ENCODE measurements around the gene TMPRSS9.
"Not testable (repeated sequence)": the region's sequence is repeated elsewhere in the genome, so short reads cannot be mapped to it uniquely, and the experiment has no call there.

The TMPRSS9 gene

DNA sequence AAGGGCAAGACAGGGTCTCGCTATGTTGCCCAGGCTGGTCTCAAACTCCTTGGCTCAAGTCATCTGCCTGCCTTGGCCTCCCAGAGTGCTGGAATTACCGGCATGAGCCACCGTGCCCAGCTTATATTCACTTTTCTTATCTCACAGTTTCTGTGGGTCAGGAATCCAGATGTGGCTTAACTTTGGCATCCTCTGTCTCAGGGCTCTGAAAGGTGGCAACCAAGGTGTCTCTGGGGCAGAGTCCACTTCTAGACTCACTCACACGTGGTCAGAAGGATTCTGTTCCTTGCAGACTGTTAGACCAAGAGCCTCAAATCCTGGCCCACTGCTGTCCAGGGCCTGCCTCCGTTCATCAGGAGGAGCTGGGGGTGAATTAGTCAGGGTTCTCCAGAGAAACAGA lies 104.3 kb downstream of the TMPRSS9 start:
- no peak for FAIRE-seq

DNA sequence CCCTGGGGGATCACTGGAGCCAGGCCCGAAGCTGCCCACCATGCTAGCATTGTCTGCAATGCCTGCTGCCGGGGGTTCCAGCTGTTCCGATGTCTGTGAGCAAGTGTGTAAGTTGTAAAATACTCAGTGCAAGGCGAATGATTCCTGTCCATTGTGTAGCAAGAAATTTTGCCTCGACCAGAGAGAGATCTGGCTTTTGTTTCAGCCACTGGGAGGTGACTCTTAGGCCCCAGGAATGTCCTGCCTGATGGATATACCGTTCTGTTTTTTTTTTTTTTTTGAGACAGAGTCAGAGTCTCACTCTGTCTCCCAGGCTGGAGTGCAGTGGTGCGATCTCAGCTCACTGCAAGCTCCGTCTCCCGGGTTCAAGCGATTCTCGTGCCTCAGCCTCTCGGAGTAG lies 108.5 kb downstream of the TMPRSS9 start:
- FAIRE-seq, result no peak

DNA sequence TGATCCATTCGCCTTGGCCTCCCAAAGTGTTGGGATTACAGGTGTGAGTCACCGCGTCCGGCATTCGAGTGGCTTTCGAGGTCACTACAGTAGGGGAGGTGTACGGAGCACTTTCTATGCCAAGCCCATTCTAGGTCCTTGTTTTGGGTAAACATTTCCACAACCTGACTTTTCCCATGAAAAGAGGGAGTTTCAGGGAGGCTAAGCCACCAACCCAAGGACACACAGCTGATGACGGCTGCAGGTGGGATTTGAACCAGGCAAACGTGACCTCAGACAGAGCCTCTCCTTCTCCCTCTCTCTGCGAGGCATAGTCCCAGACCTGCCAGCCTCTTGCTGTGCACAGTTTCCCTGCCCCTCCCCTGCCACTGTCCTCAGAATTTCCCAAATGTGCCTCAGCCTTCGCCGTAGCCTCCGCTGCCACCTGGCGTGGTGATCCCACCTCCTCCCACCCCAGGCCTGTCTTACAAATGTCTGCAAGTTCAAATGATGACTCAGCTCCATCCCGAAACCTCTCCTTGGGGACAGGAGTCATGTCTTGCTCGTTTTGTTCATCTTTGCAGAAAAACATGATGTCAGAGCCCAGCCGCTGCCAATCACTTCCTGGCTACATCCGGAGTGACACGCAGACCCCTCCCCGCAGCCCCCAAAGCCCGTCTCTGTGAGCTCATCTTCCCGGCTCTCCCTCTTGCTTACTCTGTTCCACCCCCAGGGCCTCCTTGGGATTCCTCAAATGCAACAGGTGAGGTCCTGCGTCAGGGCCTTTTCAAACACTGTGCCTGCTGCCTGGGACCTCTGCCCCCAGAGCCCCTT lies 109.2 kb downstream of the TMPRSS9 start:
- FAIRE-seq, result peak; percentile 39

DNA sequence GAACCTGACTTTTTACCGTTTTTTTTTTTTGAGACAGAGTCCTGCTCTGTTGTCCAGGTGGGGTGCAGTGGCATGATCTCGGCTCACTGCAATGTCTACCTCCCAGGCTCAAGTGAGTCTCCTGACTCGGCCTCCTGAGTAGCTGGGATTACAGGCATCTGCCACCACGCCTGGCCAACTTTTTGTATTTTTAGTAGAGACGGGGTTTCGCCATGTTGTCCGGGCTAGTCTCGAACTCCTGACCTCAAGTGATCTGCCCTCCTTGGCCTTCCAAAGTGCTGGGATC lies 109.8 kb downstream of the TMPRSS9 start:
- not testable (repeated sequence) for FAIRE-seq

DNA sequence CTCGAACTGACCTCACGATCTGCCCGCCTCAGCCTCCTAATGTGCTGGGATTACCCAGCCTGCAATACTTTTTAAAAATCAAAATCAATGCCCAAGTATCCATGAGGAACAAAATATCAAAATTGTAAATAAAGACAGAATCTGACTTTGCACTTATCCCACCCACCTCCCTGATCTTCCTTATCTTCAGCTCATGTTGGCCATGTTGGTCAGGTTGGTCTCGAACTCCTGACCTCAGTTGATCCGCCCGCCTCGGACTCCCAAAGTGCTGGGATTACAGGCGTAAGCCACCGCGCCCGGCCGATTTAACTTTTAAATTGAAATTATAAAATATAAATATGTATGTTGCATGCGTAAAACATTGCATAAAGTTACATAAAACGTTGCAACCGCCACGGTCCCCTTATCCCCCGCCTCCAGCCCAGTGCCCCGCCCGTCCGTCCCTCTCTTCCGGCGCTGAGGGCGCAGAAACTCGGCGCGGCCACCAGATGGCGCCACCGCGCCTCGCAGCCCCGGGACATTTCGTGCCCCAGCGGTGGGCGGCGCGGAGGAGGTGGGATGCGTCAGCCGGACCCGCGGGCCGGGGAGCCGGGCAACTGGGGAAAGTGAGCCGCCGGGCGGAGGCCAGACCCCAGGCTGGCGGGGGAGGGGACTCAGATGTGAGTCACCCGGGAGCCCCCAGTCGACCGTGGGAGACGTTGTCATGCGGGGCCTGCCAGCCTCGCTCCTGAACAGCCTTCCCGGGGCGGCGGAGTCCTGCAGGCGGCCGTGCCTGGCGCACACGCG lies 114.4 kb downstream of the TMPRSS9 start:
- peak; percentile 89 for FAIRE-seq

- no peak for FAIRE-seq
Observed at GRCh38 chr19:2475018-2475701, 115.1 kb downstream of the TMPRSS9 start.
